HG02885 (cell line): Measurements from ENCODE around the gene PLCH1.
A peak's percentile ranks its signal among the peaks of the same experiment; 100 is the strongest.

ENCODE experiments used
- ATAC-seq: cut with Tn5 transposase; IDR thresholded peaks from one replicate; pipeline ENCODE4 v1.9.1; 2021; ENCODE audit warnings: mild to moderate bottlenecking; ENCODE audit not compliant: unreplicated experiment, poor library complexity

Gene PLCH1

GRCh38 chr3:155497930-155498647, 246.8 kb downstream of the PLCH1 start:
- ATAC-seq = no peak

- no peak for ATAC-seq
Measured at GRCh38 chr3:155496206-155496605, 248.7 kb downstream of the PLCH1 start.

- ATAC-seq = peak; percentile 65
Measured at GRCh38 chr3:155495387-155495786, 249.5 kb downstream of the PLCH1 start.

GRCh38 chr3:155494332-155494731, 250.5 kb downstream of the PLCH1 start:
- peak; percentile 60 for ATAC-seq

GRCh38 chr3:155492841-155493240, 252.0 kb downstream of the PLCH1 start:
- ATAC-seq = no peak

GRCh38 chr3:155491696-155492095, 253.2 kb downstream of the PLCH1 start:
- ATAC-seq = no peak

GRCh38 chr3:155488671-155489070, 256.2 kb downstream of the PLCH1 start:
- ATAC-seq = no peak

- no peak for ATAC-seq
Measured at GRCh38 chr3:155485897-155486296, 259.0 kb downstream of the PLCH1 start.

GRCh38 chr3:155481591-155481990, 263.3 kb downstream of the PLCH1 start:
- ATAC-seq = no peak

- no peak for ATAC-seq
Measured at GRCh38 chr3:155481089-155481488, 263.8 kb downstream of the PLCH1 start.

- ATAC-seq = no peak
Measured at GRCh38 chr3:155465664-155466063, 279.2 kb downstream of the PLCH1 start.

- no peak for ATAC-seq
Measured at GRCh38 chr3:155462672-155463071, 282.2 kb downstream of the PLCH1 start.

- no peak for ATAC-seq
Measured at GRCh38 chr3:155457591-155457990, 287.3 kb downstream of the PLCH1 start.

GRCh38 chr3:155455765-155456164, 289.1 kb downstream of the PLCH1 start:
- ATAC-seq = no peak

GRCh38 chr3:155453512-155453911, 291.4 kb downstream of the PLCH1 start:
- no peak for ATAC-seq

GRCh38 chr3:155449613-155450267, 295.1 kb downstream of the PLCH1 start:
- no peak for ATAC-seq

GRCh38 chr3:155448531-155448930, 296.3 kb downstream of the PLCH1 start:
- no peak for ATAC-seq

- no peak for ATAC-seq
Measured at GRCh38 chr3:155446366-155446765, 298.5 kb downstream of the PLCH1 start.

- ATAC-seq = no peak
Measured at GRCh38 chr3:155444771-155445170, 300.1 kb downstream of the PLCH1 start.

- ATAC-seq = no peak
Measured at GRCh38 chr3:155443815-155444214, 301.1 kb downstream of the PLCH1 start.

- ATAC-seq = no peak
Measured at GRCh38 chr3:155442072-155442471, 302.8 kb downstream of the PLCH1 start.

GRCh38 chr3:155441506-155441905, 303.4 kb downstream of the PLCH1 start:
- ATAC-seq = no peak
